Effector memory CD8-positive, alpha-beta T cell (primary cell): Measurements from ENCODE around the gene ALKBH7.
A peak's percentile ranks its signal among the peaks of the same experiment; 100 is the strongest.

ENCODE experiments used
- ATAC-seq: fragments of 150-1000 bp; cut with Tn5 transposase; replicated peaks from 2 replicates; pipeline ENCODE4 v1.10.0; 2021; ENCODE audit warnings: mild to moderate bottlenecking, moderate library complexity
- DNase-seq, 3 experiments: peaks; one replicate each; pipeline ENCODE4 v3.0.0; 2021
- H3K27ac Mint-ChIP-seq, 2 donors: one replicate each; pipeline ENCODE4 v1.8.0; 2022; ENCODE audit warnings: mild to moderate bottlenecking in 2 of 2, mixed read lengths in 2 of 2, moderate library complexity in 2 of 2
- H3K27me3 Mint-ChIP-seq, 2 donors: one replicate each; pipeline ENCODE4 v1.8.0; 2022; ENCODE audit warnings: mixed read lengths in 2 of 2
- H3K36me3 Mint-ChIP-seq: one replicate; pipeline ENCODE4 v1.8.0; 2022; ENCODE audit warnings: mild to moderate bottlenecking, moderate library complexity, mixed read lengths; ENCODE audit not compliant: insufficient read depth
- H3K4me1 Mint-ChIP-seq, 2 donors: one replicate each; pipeline ENCODE4 v1.8.0; 2022; ENCODE audit warnings: low read depth in 2 of 2, mixed read lengths in 2 of 2
- H3K4me3 Mint-ChIP-seq, 2 donors: one replicate each; pipeline ENCODE4 v1.8.0; 2022; ENCODE audit warnings: mild to moderate bottlenecking in 2 of 2, mixed read lengths in 2 of 2, moderate library complexity in 2 of 2
- H3K9me3 Mint-ChIP-seq, 2 donors: one replicate each; pipeline ENCODE4 v1.8.0; 2022; ENCODE audit warnings: mixed read lengths in 2 of 2

The ALKBH7 gene

DNA sequence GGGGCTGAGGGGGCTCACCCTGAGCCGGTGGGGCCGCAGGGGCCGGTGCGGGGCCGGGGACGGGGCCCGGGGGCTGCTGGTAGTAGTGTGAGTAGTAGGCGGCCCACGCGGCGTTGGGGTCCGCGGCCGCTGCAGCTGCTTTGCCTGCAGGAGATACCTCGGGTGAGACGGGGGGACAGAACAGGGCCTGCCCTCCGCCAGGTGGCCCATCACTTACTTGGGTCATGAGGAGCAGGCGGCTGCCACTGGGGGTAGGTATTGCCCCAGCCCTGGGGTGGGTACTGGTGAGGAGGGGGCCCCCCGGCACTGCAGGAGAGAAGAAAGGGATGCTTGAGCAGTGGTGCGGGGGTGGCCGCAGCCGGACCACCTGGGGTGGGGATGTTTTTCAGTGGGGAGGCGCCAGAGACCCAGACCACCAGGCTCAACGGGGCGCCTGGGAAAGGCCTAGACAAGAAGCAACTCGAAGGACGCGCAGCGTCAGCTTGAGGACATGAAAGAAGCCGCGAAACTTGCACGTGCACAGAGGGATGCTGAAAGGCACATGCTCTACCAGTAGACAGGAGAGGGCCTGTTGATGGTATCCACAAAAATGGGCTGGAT, 43.1 kb downstream of the ALKBH7 start:
- no peak overlapping the region for H3K4me3 Mint-ChIP-seq
- H3K27me3 Mint-ChIP-seq: no peaks in the 10 kb centered on the region
- no peak overlapping the region for H3K27ac Mint-ChIP-seq
- H3K4me1 Mint-ChIP-seq: peaks cover 0 to 1% of the 10 kb centered on the region in 2 donors
- ATAC-seq (no peak), DNase-seq (no peak)
- H3K36me3 Mint-ChIP-seq: peaks cover 61% of the 10 kb centered on the region
- H3K9me3 Mint-ChIP-seq: no peaks in the 10 kb centered on the region

GRCh38 chr19:6416658-6417405, 44.2 kb downstream of the ALKBH7 start:
- ATAC-seq: no peak
- Mint-ChIP-seq H3K36me3 (peaks cover 61% of the 10 kb centered on the region), H3K27me3 (no peaks in the 10 kb centered on the region), H3K27ac (no peak overlapping the region), H3K4me1 (peaks cover 4 to 5% of the 10 kb centered on the region in 2 donors), H3K9me3 (no peaks in the 10 kb centered on the region), H3K4me3 (no peak overlapping the region)
- no peak for DNase-seq

- peaks cover 65% of the 10 kb centered on the region for H3K36me3 Mint-ChIP-seq
- ATAC-seq (no peak), DNase-seq (no peak)
- no peak overlapping the region for H3K4me3 Mint-ChIP-seq
- no peaks in the 10 kb centered on the region for H3K9me3 Mint-ChIP-seq
- no peak overlapping the region for H3K27ac Mint-ChIP-seq
- no peaks in the 10 kb centered on the region for H3K27me3 Mint-ChIP-seq
- H3K4me1 Mint-ChIP-seq: peaks cover 13 to 15% of the 10 kb centered on the region in 2 donors
Observed at GRCh38 chr19:6417713-6418561, 45.3 kb downstream of the ALKBH7 start.

GRCh38 chr19:6418562-6418932, 46.0 kb downstream of the ALKBH7 start:
- Mint-ChIP-seq H3K4me3 (no peak overlapping the region), H3K4me1 (peaks cover 19 to 21% of the 10 kb centered on the region in 2 donors), H3K36me3 (peaks cover 63% of the 10 kb centered on the region), H3K27me3 (no peaks in the 10 kb centered on the region), H3K27ac (no peak overlapping the region), H3K9me3 (no peaks in the 10 kb centered on the region)
- no peak for ATAC-seq
- no peak for DNase-seq

- Mint-ChIP-seq H3K4me1 (peaks cover 27 to 33% of the 10 kb centered on the region in 2 donors), H3K27ac (peak overlapping the region; percentile 83 to 90), H3K36me3 (peaks cover 50% of the 10 kb centered on the region), H3K4me3 (no peak overlapping the region), H3K9me3 (no peaks in the 10 kb centered on the region), H3K27me3 (no peaks in the 10 kb centered on the region)
- ATAC-seq (no peak), DNase-seq (no peak)
Observed at GRCh38 chr19:6421075-6422014, 48.8 kb downstream of the ALKBH7 start.

GRCh38 chr19:6423499-6424194, 51.1 kb downstream of the ALKBH7 start:
- Mint-ChIP-seq H3K27ac (peak overlapping the region; percentile 83 to 90), H3K4me3 (peak overlapping the region; percentile 82 to 87), H3K4me1 (peaks cover 28 to 33% of the 10 kb centered on the region in 2 donors), H3K27me3 (no peaks in the 10 kb centered on the region), H3K9me3 (no peaks in the 10 kb centered on the region), H3K36me3 (peaks cover 37% of the 10 kb centered on the region)
- no peak for ATAC-seq
- no peak for DNase-seq

DNA sequence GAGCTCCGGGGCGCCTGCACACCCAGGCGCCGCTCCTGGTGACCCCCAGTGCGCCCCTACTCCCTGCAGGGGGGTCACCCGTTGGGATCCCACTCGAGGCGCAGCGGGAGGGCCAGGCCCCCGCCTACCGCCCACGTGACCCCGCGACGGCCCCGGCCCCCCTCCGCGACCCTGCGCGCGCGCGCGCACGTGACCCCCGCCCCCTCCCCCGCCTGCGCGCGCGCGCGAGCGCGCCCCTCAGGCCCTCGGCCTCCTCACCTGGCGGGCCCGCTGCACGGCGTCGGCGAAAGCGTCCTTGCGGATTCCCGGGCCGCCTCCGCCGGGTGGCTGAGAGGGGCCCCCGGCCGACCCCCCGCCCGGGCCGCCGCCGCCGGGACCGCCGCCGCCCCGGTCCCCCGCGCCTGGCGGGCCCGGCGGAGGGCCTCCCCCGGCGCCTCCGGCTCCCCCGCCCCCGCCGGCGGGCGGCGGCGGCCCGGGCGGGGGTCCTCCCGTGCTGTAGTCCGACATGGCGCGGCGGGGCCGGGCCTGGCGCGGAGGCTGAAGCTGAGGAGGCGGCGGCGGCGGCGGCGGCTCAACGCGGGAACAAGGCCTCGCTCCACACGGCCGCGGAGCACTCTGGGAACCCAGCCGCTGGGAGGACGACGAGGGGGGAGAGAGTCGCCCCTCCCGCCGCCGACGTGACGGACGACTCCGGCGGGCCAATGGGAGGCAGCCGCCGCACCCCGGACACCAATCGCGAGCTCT, 51.8 kb downstream of the ALKBH7 start, which contains the start of gene KHSRP:
Gene KHSRP (minus strand): TSS at position 617 of the 744 bp plus-strand sequence. CDS start 110 bp downstream, at position 507.
- Mint-ChIP-seq H3K36me3 (peaks cover 31% of the 10 kb centered on the region), H3K27ac (peak within 1 kb of the TSS; percentile 83 to 90), H3K4me1 (peaks cover 28 to 33% of the 10 kb centered on the region in 2 donors), H3K27me3 (no peaks in the 10 kb centered on the region), H3K4me3 (peak within 1 kb of the TSS; percentile 82 to 87), H3K9me3 (no peaks in the 10 kb centered on the region)
- ATAC-seq: no peak
- DNase-seq: peak in 1 of 3 experiments; percentile 21
